BLaER1 treated with 17β-estradiol and CSF1 and Interleukin-3, amounts not matched to agents 10 nM and 100 nM (cell line): ENCODE results near the gene FOSL2.

Source experiments
- H3K27ac ChIP-seq, 11 experiments: shearing (Covaris generic); formaldehyde crosslinking; 2 replicates each; pipeline ENCODE4 v1.8.1; 2022
- H3K27me3 ChIP-seq, 11 experiments: shearing (Covaris generic); formaldehyde crosslinking; 2 replicates each; pipeline ENCODE4 v1.8.1; 2022
- H3K36me3 ChIP-seq, 11 experiments: shearing (Covaris generic); formaldehyde crosslinking; 2 replicates each; pipeline ENCODE4 v1.8.1; 2022
- H3K4me1 ChIP-seq, 10 experiments: shearing (Covaris generic); formaldehyde crosslinking; 2 replicates each; pipeline ENCODE4 v1.8.1; 2022
- H3K4me2 ChIP-seq, 11 experiments: shearing (Covaris generic); formaldehyde crosslinking; 2 replicates each; pipeline ENCODE4 v1.8.1; 2022
- H3K4me3 ChIP-seq, 10 experiments: shearing (Covaris generic); formaldehyde crosslinking; 2 replicates each; pipeline ENCODE4 v1.8.1; 2022
- H3K9ac ChIP-seq, 11 experiments: shearing (Covaris generic); formaldehyde crosslinking; 2 replicates each; pipeline ENCODE4 v1.8.1; 2022
- H3K9me3 ChIP-seq, 11 experiments: shearing (Covaris generic); formaldehyde crosslinking; replicated peaks in 1 of 11; 2 replicates each; pipeline ENCODE4 v1.8.1; 2022
- H4K20me1 ChIP-seq, 11 experiments: shearing (Covaris generic); formaldehyde crosslinking; 2 replicates each; pipeline ENCODE4 v1.8.1; 2022
- Cebpa-rat ChIP-seq, 11 experiments: shearing (Covaris generic); IDR thresholded peaks; 2 replicates each; pipeline ENCODE4 v1.8.1; 2022

FOSL2 gene

DNA sequence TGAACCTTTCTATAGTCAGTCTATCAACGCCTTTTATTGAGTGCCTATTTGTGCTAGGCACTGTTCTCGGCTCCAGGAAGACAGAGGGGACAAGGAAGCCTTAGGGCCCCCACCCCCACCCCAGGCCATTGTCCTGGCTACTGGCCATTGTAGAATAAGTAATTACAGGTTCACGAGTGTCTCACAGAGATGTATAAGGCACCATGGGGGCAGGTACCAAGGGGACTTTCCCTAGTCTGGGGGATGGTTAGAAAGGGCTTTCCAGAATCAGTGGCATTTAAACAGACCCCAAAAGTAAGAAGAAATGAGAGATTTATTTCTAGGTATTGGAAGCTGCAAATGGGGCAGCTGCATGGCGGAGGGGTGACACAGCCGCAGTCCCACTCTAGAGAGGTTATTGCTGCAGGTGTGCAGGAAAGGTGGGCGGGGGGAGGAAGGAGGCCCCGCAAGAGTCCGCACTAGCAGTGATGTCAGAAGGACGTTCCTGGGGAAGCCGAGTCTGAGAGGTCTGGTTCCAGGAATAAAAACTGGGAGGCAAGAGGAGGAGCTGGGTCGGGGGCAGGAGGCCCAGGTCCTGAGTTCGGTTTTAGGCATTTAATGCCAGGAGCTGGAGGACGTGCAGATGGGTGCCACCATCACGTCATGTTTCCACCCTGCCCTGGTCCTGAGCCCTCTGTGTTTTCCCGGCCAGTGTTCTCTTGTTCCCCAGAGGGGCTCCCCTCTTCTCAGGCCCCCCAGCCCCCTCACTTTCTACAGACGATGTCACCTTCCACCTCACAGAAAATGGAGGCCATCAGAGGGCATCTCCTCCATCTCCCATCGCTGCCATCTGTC lies 30.5 kb downstream of the FOSL2 start:
- Histone ChIP-seq H3K4me2 (peak overlapping the region; percentile 43 to 76 (median 57)), H3K27me3 (no peaks in the 10 kb centered on the region), H3K27ac (peak overlapping the region in 9 of 11 experiments; percentile 18 to 71 (median 49); a peak in 14 of 22 replicates), H3K9ac (peak overlapping the region in 5 of 11 experiments; percentile 16 to 51 (median 43); a peak in 6 of 22 replicates), H3K9me3 (no peaks in the 10 kb centered on the region), H3K4me3 (no peak overlapping the region), H3K36me3 (peaks cover 0 to 8% (median 0%) of the 10 kb centered on the region in 11 experiments; a peak in 4 of 22 replicates), H4K20me1 (peaks cover 0 to 56% (median 24%) of the 10 kb centered on the region in 11 experiments; a peak in 16 of 22 replicates), H3K4me1 (peaks cover 18 to 82% (median 29%) of the 10 kb centered on the region in 10 experiments)
- no peak for TF ChIP-seq Cebpa-rat (IDR thresholded peaks at IDR 0.05)

DNA sequence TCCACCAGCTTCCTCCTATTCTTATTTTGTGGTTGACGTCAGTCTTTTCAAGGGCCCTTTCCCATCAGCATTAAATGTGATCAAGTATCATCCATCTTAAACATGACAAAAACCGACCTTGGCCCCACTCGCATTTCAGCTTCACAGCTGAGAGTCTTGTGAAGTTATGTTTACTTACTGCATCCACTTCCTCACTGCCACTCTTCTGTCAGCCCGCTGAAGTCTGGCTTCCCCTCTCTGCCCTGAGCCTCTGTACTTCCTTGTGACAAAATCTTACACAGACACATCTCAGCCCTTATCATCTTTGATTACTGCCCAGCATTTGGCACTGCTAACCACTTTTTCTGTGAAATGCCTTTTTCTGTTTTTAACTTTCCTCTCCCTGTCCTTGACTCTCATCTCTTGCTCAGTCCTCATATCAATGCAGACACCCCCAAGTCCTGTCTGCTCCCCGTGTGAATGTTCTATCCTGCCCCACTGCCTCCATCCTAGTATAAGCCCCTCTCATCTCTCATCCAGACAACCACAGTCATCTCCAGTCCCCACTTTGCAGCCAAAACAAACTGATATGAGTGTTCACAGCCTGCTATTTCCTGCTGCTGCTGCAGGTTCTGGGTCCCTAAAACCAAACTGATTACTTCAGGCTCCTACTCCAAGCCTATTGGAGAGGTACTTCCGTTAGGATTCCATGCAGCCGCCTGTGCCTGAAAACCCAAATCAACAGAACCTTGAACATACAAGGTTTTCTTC lies 31.4 kb downstream of the FOSL2 start:
- Histone ChIP-seq H4K20me1 (peaks cover 0 to 47% (median 16%) of the 10 kb centered on the region in 11 experiments; a peak in 14 of 22 replicates), H3K4me2 (peak overlapping the region; percentile 43 to 76 (median 57)), H3K4me1 (peaks cover 18 to 85% (median 29%) of the 10 kb centered on the region in 10 experiments), H3K36me3 (peaks cover 0 to 3% (median 0%) of the 10 kb centered on the region in 11 experiments; a peak in 1 of 22 replicates), H3K9ac (peak overlapping the region in 7 of 11 experiments; percentile 3 to 51 (median 24); a peak in 7 of 22 replicates), H3K4me3 (no peak overlapping the region), H3K9me3 (no peaks in the 10 kb centered on the region), H3K27me3 (no peaks in the 10 kb centered on the region), H3K27ac (peak overlapping the region in 9 of 11 experiments; percentile 18 to 71 (median 49); a peak in 14 of 22 replicates)
- no peak for TF ChIP-seq Cebpa-rat (IDR thresholded peaks at IDR 0.05)

DNA sequence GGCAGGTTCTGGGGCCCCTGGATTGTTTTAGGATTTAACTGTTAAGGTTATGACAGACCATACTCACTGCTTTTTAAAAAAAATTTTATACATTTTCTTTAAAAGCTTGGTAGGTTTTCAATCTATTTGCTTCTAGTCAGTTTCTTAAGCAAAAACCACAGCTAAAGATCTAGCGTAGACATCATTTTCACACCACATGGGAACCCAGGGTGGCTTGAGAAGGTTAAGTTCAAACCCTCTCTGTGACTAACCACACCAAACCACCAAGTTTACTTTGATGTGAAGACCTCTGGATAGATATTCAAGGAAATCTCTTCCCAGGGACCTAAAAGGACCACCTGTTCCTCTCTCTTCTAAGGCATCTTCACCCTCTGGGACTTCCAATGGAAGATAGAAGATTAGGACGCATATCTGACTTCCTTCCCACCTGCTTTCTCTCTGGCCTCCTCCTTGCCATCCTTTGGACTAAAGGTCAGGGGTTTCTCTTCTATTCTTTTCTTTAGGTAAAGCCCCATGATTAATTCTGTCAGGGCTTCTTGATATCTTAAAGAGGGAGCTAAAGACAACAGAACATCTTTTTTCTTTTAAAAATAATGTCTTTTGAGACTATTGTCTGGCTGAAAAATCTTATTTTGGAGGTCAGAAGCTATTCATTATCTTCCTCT lies 32.3 kb downstream of the FOSL2 start:
- peak overlapping the region in 8 of 11 experiments; percentile 41 to 76 (median 60); a peak in 13 of 22 replicates for H3K4me2 ChIP-seq
- peak overlapping the region in 4 of 11 experiments; percentile 0 to 71 (median 64); a peak in 8 of 22 replicates for H3K27ac ChIP-seq
- no peaks in the 10 kb centered on the region; a peak in 1 of 22 replicates for H3K36me3 ChIP-seq

DNA sequence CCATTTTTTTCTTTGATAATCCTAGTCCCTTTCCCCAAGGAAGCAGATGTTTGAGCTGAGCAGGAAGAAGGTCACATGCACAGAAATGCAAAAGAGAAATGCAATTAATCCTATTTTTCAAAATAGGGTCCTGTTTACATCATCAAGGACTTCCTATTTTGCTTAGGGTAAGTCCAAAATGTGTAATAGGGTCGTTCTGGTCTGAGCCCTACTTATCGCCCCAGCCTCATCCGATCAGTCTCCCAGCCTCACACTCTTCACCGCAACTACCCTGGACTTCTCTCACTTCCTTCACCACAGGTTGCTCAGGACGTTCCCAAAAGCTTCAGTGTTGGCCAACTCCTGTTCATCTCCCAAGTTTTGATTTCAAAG lies 32.8 kb downstream of the FOSL2 start:
- Histone ChIP-seq H3K4me3 (no peak overlapping the region), H3K27ac (peak overlapping the region in 3 of 11 experiments; percentile 0 to 71 (median 64); a peak in 5 of 22 replicates), H4K20me1 (peaks cover 0 to 33% (median 5%) of the 10 kb centered on the region in 11 experiments; a peak in 10 of 22 replicates)

More for the DNA sequence above, 32.3 kb downstream of the FOSL2 start:
- H3K4me3 ChIP-seq: no peak overlapping the region
- TF ChIP-seq Cebpa-rat (IDR thresholded peaks at IDR 0.05): no peak
- H3K27me3 ChIP-seq: no peaks in the 10 kb centered on the region
- H3K9me3 ChIP-seq: no peaks in the 10 kb centered on the region
- H3K4me1 ChIP-seq: peaks cover 18 to 79% (median 29%) of the 10 kb centered on the region in 10 experiments
- peaks cover 0 to 38% (median 7%) of the 10 kb centered on the region in 11 experiments; a peak in 12 of 22 replicates for H4K20me1 ChIP-seq
- H3K9ac ChIP-seq: 0 out of 22 replicates have a peak overlapping the region, but pooled peaks of 2 of the 11 experiments have one; percentile 6 to 20

DNA sequence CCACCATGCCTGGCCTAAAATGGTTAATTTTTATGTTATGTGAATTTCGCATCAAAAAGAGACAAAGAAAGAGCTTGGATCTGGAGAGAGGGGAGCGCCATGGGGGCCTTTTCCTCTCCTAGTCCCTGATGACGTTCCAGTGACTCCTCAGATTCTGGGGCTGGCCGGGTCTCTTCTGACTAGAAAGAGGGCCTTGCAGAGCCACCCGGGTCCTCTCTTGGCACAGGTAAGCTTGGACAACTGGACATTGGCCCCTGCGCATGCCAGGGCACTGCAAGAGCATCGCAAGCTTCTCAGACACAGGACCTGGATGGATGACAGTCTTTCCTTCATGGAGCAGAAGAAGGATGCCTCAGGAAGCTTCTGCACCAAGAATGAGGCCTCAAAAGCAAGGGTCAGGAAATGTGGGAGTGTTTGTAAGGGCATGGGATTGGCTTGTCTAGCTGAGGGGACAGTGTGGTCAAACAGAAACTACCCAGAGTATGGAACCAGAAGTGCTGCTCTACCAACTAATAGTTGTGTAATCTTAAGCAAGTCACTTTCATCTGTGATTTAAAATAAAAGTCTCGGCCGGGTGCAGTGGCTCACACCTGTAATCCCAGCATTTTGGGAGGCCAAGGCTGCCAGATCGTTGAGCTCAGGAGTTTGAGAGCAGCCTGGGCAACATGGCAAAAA lies 35.2 kb downstream of the FOSL2 start:
- H3K9ac ChIP-seq: no peak overlapping the region
- TF ChIP-seq Cebpa-rat (IDR thresholded peaks at IDR 0.05): no peak
- no peak overlapping the region for H3K4me3 ChIP-seq
- peaks cover 0 to 2% (median under 1%) of the 10 kb centered on the region in 11 experiments; a peak in 8 of 22 replicates for H3K9me3 ChIP-seq
- no peaks in the 10 kb centered on the region for H3K36me3 ChIP-seq
- peaks cover 16 to 71% (median 23%) of the 10 kb centered on the region in 10 experiments for H3K4me1 ChIP-seq
- H3K4me2 ChIP-seq: peak overlapping the region in 5 of 11 experiments; percentile 24 to 76 (median 52); a peak in 8 of 22 replicates
- no peaks in the 10 kb centered on the region for H3K27me3 ChIP-seq
- H4K20me1 ChIP-seq: peaks cover 0 to 9% (median 0%) of the 10 kb centered on the region in 11 experiments; a peak in 4 of 22 replicates
- H3K27ac ChIP-seq: 0 out of 22 replicates have a peak overlapping the region, but pooled peaks of 1 of the 11 experiments have one; percentile 0

More for the DNA sequence above, 32.8 kb downstream of the FOSL2 start:
- Histone ChIP-seq H3K9ac (no peak overlapping the region), H3K4me1 (peaks cover 18 to 75% (median 29%) of the 10 kb centered on the region in 10 experiments), H3K4me2 (peak overlapping the region in 4 of 11 experiments; percentile 13 to 76 (median 66); a peak in 6 of 22 replicates), H3K27me3 (no peaks in the 10 kb centered on the region), H3K36me3 (no peaks in the 10 kb centered on the region), H3K9me3 (no peaks in the 10 kb centered on the region)
- TF ChIP-seq Cebpa-rat (IDR thresholded peaks at IDR 0.05): no peak

DNA sequence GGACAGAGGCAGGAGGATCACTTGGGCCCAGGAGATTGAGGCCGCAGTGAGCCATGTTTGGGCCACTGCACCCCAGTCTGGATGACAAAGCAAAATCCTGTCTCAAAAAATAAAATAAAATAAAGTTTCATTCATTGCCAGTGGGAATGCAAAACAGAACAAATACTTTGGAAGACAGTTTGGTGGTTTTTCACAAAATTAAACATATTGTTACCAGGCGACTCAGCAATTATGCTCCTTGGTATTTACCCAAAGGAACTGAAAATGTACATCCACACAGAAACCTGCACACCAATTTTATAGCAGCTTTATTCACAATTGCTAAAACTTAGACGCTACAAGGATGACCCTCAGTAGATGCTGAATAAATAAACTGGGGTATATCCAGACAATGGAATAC lies 35.8 kb downstream of the FOSL2 start:
- peaks cover 4 to 8% (median 7%) of the 10 kb centered on the region in 11 experiments; a peak in 12 of 22 replicates for H3K9me3 ChIP-seq
- peaks cover 10 to 66% (median 17%) of the 10 kb centered on the region in 10 experiments for H3K4me1 ChIP-seq
- 0 out of 22 replicates have a peak overlapping the region, but pooled peaks of 1 of the 11 experiments have one; percentile 0 for H3K27ac ChIP-seq
- H3K4me2 ChIP-seq: peak overlapping the region in 4 of 11 experiments; percentile 36 to 76 (median 61); a peak in 6 of 22 replicates
- H3K9ac ChIP-seq: no peak overlapping the region
- H3K27me3 ChIP-seq: no peaks in the 10 kb centered on the region
- H4K20me1 ChIP-seq: peaks cover 0 to 3% (median 0%) of the 10 kb centered on the region in 11 experiments; a peak in 2 of 22 replicates
- H3K36me3 ChIP-seq: no peaks in the 10 kb centered on the region
- no peak for TF ChIP-seq Cebpa-rat (IDR thresholded peaks at IDR 0.05)
- H3K4me3 ChIP-seq: no peak overlapping the region

DNA sequence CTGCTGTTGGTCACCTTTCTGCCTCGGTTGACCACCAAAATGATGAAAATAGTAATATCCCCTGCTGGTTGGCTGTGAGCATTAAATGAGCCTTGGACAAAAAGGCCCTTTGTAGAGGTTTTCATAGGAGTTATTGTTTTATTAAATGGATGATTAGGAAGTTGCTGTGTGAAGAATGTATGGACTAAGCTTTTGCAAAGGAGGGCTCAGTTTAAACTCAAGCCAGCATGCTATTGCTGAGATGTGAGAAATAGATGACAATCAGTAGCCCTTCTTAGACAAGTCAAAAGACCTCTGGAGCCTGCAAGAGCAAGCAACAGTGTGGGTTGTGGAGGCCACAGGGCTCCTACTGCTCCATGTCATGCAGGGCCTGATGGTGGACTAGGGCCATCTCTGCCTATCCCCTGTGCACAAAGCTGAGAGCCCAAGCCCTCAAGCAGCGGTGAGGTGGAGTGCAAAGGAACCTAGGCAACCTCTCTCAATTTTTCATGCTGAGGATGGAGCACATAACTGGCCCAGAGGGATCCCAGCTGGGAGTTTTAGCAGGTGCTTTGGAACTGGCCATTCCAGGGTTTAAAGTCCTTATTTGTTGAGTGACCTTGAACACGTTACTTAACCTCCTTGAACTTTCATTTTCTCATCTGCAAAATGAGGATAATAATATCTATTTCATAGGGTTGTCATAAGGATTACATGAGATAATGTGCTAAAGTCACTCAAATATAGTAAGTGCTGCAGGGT lies 37.1 kb downstream of the FOSL2 start:
- H3K4me1 ChIP-seq: peaks cover 0 to 60% (median 5%) of the 10 kb centered on the region in 10 experiments; a peak in 11 of 20 replicates
- H3K36me3 ChIP-seq: no peaks in the 10 kb centered on the region
- H3K9me3 ChIP-seq: peaks cover 4 to 16% (median 9%) of the 10 kb centered on the region in 11 experiments; a peak in 14 of 22 replicates
- no peak overlapping the region for H3K4me3 ChIP-seq
- H3K9ac ChIP-seq: no peak overlapping the region
- no peak overlapping the region for H3K4me2 ChIP-seq
- H3K27ac ChIP-seq: no peak overlapping the region
- no peak for TF ChIP-seq Cebpa-rat (IDR thresholded peaks at IDR 0.05)
- no peaks in the 10 kb centered on the region for H3K27me3 ChIP-seq
- no peaks in the 10 kb centered on the region for H4K20me1 ChIP-seq
